Panc1 (cell line): ENCODE data around the gene MAP3K3.

Experiments
- CTCF ChIP-seq: fragments of 450-650 bp; IDR thresholded peaks from 2 replicates; pipeline ENCODE4 v1.5.1; 2017; ENCODE audit warnings: mild to moderate bottlenecking
- POLR2AphosphoS5 ChIP-seq: IDR thresholded peaks from 2 replicates; pipeline ENCODE4 v1.6.1; 2012; ENCODE audit warnings: mild to moderate bottlenecking, low read depth, low read length, moderate library complexity
- REST ChIP-seq, 2 experiments: IDR thresholded peaks; 2 replicates each; pipeline ENCODE4 v1.6.1; 2011 to 2012; ENCODE audit warnings: low read depth in 2 of 2, control low read depth in 1 of 2, low read length in 1 of 2, mild to moderate bottlenecking in 1 of 2, moderate library complexity in 1 of 2; ENCODE audit not compliant: insufficient read depth in 1 of 2
- SIN3A ChIP-seq: IDR thresholded peaks from 2 replicates; pipeline ENCODE4 v1.6.1; 2012; ENCODE audit warnings: low read depth, mild to moderate bottlenecking, low read length, moderate library complexity, borderline replicate concordance; ENCODE audit not compliant: insufficient read depth

DNA sequence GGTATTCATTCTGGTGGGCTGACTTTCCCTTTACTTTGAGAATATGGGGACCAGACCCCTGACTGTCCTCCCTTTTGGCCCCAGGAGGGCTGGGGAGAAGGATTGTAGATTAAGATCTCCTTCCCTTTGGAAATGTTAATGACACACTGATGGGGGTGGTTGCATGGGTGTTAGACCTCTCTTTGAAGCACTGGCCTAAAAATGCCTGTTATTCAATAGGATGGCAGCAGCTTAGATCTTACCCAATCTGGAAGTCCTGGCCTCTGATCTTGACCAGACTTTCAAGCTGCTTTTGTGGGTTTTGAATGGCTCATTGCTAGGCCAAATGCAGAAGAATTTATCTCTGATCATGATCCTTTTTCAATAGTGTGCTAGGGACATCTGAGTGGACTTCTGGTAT is 25.7 kb downstream of the MAP3K3 start:
- TF ChIP-seq CTCF = no peak
- TF ChIP-seq SIN3A = no peak
- TF ChIP-seq POLR2AphosphoS5 = no peak
- TF ChIP-seq REST (IDR thresholded peaks at IDR 0.05; ENCODE audit: insufficient read depth in 1 of 2, low read depth in 2 of 2, low read length in 1 of 2) = no peak
